Left ventricle myocardium superior (tissue), 1 donor: ENCODE measurements around the gene PLGRKT. TPM values are rescaled to one million over a fixed set of nuclear protein-coding genes. Genes with fewer than 3 reads are reported as not detected.
"Not testable (repeated sequence)": the region's sequence is repeated elsewhere in the genome, so short reads cannot be mapped to it uniquely, and the experiment has no call there.

Source experiments
- ATAC-seq: fragments of 200-7000 bp; cut with Tn5 transposase; one replicate; pipeline ENCODE4 v1.9.1; 2020; ENCODE audit warnings: mild to moderate bottlenecking, moderate library complexity
- DNase-seq: peaks from one replicate; pipeline ENCODE4 v3.0.0-alpha.2; 2020
- intact Hi-C: fragments of 100-400 bp; cut with micrococcal nuclease; formaldehyde crosslinking; loops from one replicate; pipeline ENCODE4 v1.11.0; 2022
- total RNA-seq: library from RNA; stranded (reverse); fragmentation: NEBNext Ultra II Directional; extraction: Animal tissue kit (Norgen Biotek cat#: 25700); gene quantifications from one replicate; pipeline ENCODE4 v1.2.1, GENCODE V29; 2021
- donor health status: DM: no; HTN: yes; CAD: no; lungs with severe emphysema.

PLGRKT gene
- total RNA-seq, 1 donor from 2014 or later = 41.6 TPM

DNA sequence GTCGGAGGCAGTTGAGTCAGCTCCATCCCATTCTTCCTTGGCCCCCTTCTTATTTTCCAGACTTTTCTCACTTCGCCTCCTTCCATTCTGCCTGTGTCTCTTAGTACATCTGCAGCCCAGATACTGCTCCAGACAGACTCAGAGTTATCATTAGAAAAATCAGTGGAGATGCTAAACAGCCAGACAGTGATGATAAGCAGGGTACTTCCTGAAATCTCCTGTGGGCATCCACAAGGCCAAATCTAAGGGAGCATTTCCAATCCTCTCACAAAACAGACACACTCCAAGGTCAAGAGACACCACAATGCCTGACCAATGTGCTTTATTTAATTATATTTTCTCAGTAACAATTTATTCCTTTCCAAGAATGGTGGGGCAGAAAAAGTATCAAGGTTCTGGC is 83.5 kb downstream of the PLGRKT start:
- DNase-seq (no peak), ATAC-seq (no peak)
- intact Hi-C loops = no loop called here

DNA sequence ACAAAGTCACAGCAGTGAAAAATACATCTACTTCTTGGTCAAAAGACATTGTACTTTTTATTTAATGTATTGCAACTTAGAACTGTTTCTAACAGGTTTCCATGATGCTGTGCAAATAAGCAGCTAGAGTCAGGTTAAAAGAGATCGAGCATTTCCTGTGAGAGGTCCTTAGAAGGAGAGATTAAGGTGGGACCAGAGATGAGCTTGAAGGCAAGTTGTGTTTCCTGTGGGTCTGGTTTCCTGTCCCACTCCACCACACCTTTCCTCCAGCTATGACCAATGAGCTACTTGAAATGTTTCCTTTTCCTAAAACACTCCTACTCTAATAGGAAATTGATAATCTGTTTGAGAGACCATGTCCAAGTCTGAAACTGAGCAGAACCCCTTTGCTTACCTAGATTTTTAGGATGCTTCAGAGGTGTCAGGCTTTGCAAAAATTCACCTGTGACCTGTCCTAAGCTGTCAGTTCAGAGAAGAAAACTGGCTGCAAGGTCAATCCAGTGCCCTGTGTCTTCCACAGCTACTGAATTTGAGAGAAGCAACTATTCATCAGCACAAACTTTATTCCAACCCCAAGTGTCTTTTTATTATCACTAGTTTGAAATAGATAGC is 85.0 kb downstream of the PLGRKT start:
- DNase-seq (no peak), ATAC-seq (no peak)
- intact Hi-C loops = no loop called here

DNA sequence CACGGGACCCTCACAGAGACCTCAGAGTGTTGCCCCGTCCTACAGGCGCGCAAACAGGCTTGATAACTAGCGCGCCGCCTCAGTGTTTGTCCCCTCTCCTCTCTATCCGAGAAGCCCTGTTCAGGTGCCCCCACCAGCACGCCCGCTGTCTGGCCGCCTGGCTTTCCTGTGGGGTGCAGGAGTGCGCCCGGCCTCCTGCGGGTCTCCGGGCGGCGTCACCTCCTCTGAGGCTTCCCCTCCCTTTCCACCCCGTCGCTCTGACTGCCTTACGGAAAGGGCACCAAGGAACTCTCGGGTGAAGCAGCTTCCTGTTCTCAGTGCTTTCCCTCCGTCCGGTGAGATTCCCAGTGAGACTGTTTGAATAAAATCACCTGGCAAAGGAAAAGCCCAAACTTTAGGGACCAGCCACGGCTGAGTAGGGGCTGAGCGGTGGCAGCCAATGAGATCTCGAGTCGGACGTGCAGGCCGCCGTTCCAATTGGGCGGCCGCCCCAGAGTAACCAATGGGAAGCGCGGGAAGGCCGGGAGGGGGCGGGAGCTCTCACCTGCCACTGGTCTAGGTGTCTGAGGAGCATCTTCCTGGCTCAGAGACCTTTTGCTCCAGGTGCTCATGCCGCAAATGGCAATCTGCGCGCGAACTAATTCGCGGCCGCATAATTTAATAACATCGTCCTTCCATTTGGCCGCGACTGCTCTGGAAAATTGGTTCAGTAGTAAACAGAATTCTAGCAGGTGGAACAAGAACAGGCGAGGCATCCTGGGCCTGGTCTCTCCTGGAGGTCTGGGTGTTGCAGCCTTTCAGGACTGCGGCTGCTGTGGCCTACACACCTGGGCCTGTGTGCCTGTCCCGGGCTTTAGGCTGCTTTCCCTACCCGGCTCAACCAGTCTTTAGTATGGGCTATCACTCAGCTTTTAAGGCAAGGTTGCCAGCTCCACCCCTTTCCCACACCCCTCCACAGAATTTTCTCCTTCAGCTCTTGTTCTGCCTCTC is 98.4 kb downstream of the PLGRKT start, which contains the start of gene RLN1:
Gene RLN1 (minus strand): TSS at position 885 of the 990 bp plus-strand sequence. CDS start 130 bp downstream, at position 755.
- ATAC-seq = peak; percentile 100
- DNase-seq, intact Hi-C loops: not testable (repeated sequence)

DNA sequence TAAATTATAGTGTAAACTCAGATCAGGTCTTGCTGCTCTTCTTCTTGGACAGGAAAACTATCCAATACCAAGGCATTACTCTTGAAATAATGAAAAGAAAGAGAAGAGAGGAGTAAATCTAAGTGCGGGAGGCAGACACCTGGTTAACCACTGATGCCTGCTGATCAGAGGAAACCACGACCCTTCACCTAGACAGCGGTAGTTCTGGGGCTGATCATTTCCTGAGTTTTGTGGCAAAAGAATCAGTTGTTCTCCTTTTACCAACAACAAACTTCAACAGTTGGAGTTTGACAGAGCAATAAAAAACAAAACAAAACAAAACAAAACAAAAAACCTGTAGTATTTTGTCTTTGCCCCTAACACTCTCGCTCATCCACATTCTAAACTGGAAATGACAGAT is 101.0 kb downstream of the PLGRKT start:
- intact Hi-C loops = no loop called here
- ATAC-seq (no peak), DNase-seq (no peak)

DNA sequence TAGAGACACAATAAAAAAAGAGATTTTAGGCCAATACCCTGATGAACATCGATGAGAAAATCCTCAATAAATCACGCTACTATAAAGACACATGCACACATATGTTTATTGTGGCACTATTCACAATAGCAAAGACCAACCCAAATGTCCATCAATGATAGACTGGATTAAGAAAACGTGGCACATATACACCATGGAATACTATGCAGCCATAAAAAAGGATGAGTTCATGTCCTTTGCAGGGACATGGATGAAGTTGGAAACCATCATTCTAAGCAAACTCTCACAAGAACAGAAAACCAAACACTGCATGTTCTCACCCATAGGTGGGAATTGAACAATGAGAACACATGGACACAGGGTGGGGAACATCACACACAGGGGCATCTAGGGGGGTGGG is 106.4 kb downstream of the PLGRKT start:
- not testable (repeated sequence) for ATAC-seq

DNA sequence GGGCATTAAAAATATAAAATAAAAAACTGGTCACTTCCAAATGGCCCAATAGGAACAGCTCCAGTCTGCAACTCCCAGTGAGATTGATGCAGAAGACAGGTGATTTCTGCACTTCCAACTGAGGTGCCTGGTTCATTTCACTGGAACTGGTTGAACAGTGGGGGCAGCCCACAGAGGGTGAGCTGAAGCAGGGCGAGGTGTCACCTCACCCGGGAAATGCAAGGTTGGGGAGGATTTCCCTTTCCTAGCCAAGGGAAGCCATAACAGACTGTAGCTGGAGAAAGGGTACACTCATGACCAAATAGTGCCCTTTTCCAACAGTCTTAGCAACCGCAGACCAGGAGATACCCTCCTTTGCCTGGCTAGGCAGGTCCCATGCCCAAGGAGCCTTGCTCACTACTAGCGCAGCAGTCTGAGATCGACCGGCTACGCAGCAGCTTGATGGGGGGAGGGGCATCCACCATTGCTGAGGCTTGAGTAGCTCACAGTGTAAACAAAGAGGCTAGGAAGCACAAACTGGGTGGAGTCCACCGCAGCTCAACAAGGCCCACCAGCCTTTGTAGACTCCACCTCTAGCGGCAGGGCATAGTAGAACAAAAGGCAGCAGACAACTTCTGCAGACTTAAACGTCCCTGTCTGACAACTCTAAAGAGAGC is 110.7 kb downstream of the PLGRKT start:
- intact Hi-C loops = no loop called here
- no peak for ATAC-seq
- no peak for DNase-seq

More for the DNA sequence above, 106.4 kb downstream of the PLGRKT start:
- DNase-seq, intact Hi-C loops: not testable (repeated sequence)

DNA sequence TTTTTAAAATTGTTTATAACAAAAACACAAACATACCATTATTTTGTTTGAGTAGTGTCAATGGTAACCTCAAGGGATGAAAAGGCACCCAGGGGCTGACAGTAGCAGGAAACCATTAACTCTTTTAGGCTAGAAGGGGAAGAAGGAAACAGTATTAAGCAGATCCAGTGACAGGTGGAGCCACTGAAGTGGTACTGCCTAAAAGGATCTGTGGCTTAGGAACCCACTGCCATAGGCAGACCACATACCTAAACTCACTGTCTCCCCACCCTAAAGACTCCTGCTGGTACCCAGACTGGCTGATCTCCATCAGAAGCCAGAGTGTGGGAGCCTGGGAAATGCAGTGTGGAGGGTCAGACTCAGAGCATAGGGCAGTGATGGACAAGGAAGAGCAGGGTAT is 111.5 kb downstream of the PLGRKT start:
- ATAC-seq (no peak), DNase-seq (no peak)
- intact Hi-C loops = no loop called here

DNA sequence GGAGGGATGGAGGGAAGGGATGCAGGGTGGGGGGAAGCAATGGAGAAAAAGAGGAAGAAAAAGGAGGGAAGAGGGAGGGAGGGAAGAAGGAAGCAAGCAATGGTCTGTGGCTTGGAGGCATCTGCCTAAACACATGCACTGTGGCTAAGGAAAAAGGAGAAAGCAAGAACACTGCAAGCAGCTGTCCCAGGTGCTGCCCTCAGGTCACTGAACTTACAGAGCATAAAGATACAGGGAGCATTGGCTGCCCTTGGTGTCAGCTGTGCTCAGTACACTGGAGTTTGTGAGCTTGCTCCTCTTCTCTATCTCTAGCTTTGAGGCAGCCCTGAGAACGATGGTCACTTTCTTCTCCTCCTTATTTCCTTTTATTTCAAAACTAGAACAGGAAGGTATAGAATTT is 116.1 kb downstream of the PLGRKT start:
- DNase-seq, intact Hi-C loops, ATAC-seq: not testable (repeated sequence)

DNA sequence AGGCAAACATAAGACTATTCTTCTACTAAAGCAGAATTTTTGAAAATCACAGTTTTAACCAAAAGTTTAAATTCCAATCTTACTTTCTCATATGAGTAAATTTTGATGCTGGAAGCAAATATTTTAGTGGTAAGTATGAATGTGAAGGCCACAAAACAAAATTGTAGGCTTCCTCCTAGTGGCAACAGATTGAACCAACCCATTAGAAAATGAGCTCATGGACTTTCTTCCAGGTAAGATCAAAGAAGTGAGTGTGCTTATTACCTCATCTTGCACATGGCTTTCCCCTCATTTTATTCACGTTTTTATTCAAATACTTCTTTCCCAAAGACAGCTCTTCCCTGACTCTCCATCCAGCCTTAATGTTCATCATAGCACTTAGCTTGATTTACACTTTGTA is 116.7 kb downstream of the PLGRKT start:
- ATAC-seq (no peak), DNase-seq (no peak)
- intact Hi-C loops = no loop called here

DNA sequence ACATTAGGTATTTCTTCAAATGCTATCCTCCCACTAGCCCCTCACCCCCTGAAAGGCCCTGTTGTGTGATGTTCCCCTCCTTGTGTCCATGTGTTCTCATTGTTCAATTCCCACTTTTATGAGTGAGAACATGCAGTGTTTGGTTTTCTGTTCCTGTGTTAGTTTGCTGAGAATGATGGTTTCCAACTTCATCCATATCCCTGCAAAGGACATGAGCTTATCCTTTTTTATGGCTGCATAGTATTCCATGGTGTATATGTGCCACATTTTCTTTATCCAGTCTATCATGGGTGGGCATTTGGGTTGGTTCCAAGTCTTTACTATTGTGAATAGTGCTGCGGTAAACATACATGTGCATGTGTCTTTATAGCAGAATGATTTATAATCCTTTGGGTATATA is 121.3 kb downstream of the PLGRKT start:
- ATAC-seq, DNase-seq, intact Hi-C loops: not testable (repeated sequence)

DNA sequence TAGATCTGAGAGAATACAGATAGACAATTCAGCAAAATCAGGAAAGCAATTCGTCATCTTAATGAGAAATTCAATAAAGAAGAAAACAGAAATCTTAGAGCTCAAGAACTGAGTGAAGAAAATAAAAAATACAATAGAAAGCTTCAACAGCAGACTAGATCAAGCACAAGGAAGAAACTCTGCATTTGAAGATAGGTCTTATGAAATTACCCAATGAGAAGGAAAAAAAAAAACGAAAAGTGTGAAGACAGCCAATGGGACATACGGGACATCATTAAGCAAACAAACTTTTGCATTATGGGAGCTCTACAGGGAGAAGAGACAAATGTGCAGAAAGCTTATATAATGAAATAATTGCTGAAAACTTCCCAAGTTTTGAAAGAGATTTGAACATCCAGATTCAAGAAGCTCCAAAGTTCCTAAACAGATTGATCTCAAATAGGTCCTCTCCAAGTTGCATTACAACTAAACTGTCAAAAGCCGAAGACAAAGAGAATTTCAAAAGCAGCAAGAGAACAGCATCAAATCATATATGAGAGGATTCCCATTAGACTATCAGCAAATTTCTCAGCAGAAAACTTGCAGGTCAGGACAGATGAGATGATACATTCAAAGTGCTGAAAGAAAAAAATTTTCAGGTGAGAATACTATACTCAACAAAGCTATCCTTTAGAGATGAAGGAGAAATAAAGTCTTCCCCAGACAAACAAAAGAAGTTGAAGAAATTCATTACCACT is 122.4 kb downstream of the PLGRKT start:
- intact Hi-C loops = no loop called here
- DNase-seq (no peak), ATAC-seq (no peak)

DNA sequence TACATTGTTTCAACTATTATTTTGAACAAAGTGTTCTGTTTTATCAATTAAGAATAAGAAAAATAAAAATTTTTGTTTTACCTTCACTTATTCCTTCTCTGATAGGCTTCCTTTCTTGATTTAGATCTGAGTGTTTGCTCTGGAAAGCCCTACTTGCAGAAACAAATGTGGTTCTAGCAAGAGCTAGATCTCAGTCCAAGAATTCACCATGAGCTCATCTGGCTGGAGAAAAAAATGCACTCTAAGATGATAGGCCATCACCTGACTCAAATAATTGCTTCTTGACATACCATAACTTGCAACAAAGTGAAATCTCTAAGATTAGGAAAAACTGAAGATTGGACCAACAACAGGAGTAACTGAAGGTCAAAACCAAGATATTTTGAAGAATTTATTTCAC is 126.9 kb downstream of the PLGRKT start:
- DNase-seq = no peak
- intact Hi-C loops = no loop called here
- ATAC-seq = no peak

Other genes starting within 250 kb of the PLGRKT start
- gene INSL4, start 206.5 kb downstream of the PLGRKT start, total RNA-seq = not detected
- not detected for gene RLN2, start 133.2 kb downstream of the PLGRKT start, total RNA-seq
- gene RLN1, start 98.0 kb downstream of the PLGRKT start, total RNA-seq = 0.35 TPM
- 10.9 TPM for gene CD274, start 12.6 kb upstream of the PLGRKT start, total RNA-seq
- 2.3 TPM for gene PDCD1LG2, start 72.6 kb upstream of the PLGRKT start, total RNA-seq
- 8.7 TPM for gene RIC1, start 191.2 kb upstream of the PLGRKT start, total RNA-seq